ENCODE data around the gene KCNA4.
"Not testable (repeated sequence)": the region's sequence is repeated elsewhere in the genome, so short reads cannot be mapped to it uniquely, and the experiment has no call there.

Gene KCNA4

GRCh38 chr11:30045921-30046577, 29.2 kb upstream of the KCNA4 start:
- no peak overlapping the region for H2BK120ac ChIP-seq (ENCODE audit: low read depth, low read length)
- no peak overlapping the region for H3K27ac ChIP-seq (ENCODE audit: low read depth, low read length)
- DNase-seq = no peak
- H3K79me1 ChIP-seq (ENCODE audit: low read length) = no peaks in the 10 kb centered on the region
- no peak overlapping the region for H3K56ac ChIP-seq (ENCODE audit: low read length)
- no peak overlapping the region for H3K4me3 ChIP-seq (ENCODE audit: low read length)
- H3K4me2 ChIP-seq (ENCODE audit: low read length) = no peak overlapping the region
- H3K18ac ChIP-seq (ENCODE audit: low read length) = no peak overlapping the region
- no peaks in the 10 kb centered on the region for H3K4me1 ChIP-seq (ENCODE audit: control insufficient read depth, low read depth, low read length)
- H3K27me3 ChIP-seq (ENCODE audit: insufficient read depth, low read length, poor library complexity) = no peaks in the 10 kb centered on the region
- H3K4ac ChIP-seq (ENCODE audit: low read depth, low read length) = no peak overlapping the region
- H2BK15ac ChIP-seq (replicated peaks; ENCODE audit: low read depth) = no peak overlapping the region
- no peaks in the 10 kb centered on the region for H3K36me3 ChIP-seq (ENCODE audit: control insufficient read depth, insufficient read depth, low read length)
- no peak overlapping the region for H3K9ac ChIP-seq (ENCODE audit: low read length)
- WGBS (ENCODE audit: extremely low coverage, insufficient coverage, low lambda C conversion rate) = no CpG with 5 or more reads among the region's 7 CpGs
- H2AK5ac ChIP-seq (ENCODE audit: low read length) = no peak overlapping the region
- H3K79me2 ChIP-seq (ENCODE audit: control insufficient read depth, insufficient read depth, low read length) = no peaks in the 10 kb centered on the region
- no peak overlapping the region for H4K5ac ChIP-seq (ENCODE audit: low read length)
- H4K8ac ChIP-seq (ENCODE audit: low read depth, low read length) = no peak overlapping the region
- H3K23ac ChIP-seq (ENCODE audit: low read length) = no peak overlapping the region
- H2BK5ac ChIP-seq (ENCODE audit: low read length) = no peak overlapping the region

- WGBS (ENCODE audit: extremely low coverage, insufficient coverage, low lambda C conversion rate) = no CpG with 5 or more reads among the region's 6 CpGs
Observed at GRCh38 chr11:30045144-30045543, 28.3 kb upstream of the KCNA4 start.

GRCh38 chr11:30041171-30041570, 24.3 kb upstream of the KCNA4 start:
- no peak overlapping the region for H3K23ac ChIP-seq (ENCODE audit: low read length)
- no peak overlapping the region for H2BK120ac ChIP-seq (ENCODE audit: low read depth, low read length)
- H3K4ac ChIP-seq (ENCODE audit: low read depth, low read length) = no peak overlapping the region
- DNase-seq = no peak
- no peak overlapping the region for H3K56ac ChIP-seq (ENCODE audit: low read length)
- no peak overlapping the region for H3K4me2 ChIP-seq (ENCODE audit: low read length)
- H2AK5ac ChIP-seq (ENCODE audit: low read length) = no peak overlapping the region
- H3K18ac ChIP-seq (ENCODE audit: low read length) = no peak overlapping the region
- no peak overlapping the region for H3K9ac ChIP-seq (ENCODE audit: low read length)
- no peak overlapping the region for H4K8ac ChIP-seq (ENCODE audit: low read depth, low read length)
- WGBS (ENCODE audit: extremely low coverage, insufficient coverage, low lambda C conversion rate) = no CpG with 5 or more reads among the region's 14 CpGs
- no peaks in the 10 kb centered on the region for H3K36me3 ChIP-seq (ENCODE audit: control insufficient read depth, insufficient read depth, low read length)
- H2BK15ac ChIP-seq (replicated peaks; ENCODE audit: low read depth) = no peak overlapping the region
- no peak overlapping the region for H2BK5ac ChIP-seq (ENCODE audit: low read length)
- H3K79me1 ChIP-seq (ENCODE audit: low read length) = no peaks in the 10 kb centered on the region
- H4K5ac ChIP-seq (ENCODE audit: low read length) = no peak overlapping the region
- H3K4me1 ChIP-seq (ENCODE audit: control insufficient read depth, low read depth, low read length) = no peaks in the 10 kb centered on the region
- H3K27ac ChIP-seq (ENCODE audit: low read depth, low read length) = no peak overlapping the region
- H3K27me3 ChIP-seq (ENCODE audit: insufficient read depth, low read length, poor library complexity) = no peaks in the 10 kb centered on the region
- no peaks in the 10 kb centered on the region for H3K79me2 ChIP-seq (ENCODE audit: control insufficient read depth, insufficient read depth, low read length)
- no peak overlapping the region for H3K4me3 ChIP-seq (ENCODE audit: low read length)

More at GRCh38 chr11:30045144-30045543, 28.3 kb upstream of the KCNA4 start:
- Histone ChIP-seq H3K18ac (ENCODE audit: low read length) (no peak overlapping the region), H2AK5ac (ENCODE audit: low read length) (no peak overlapping the region), H3K4ac (ENCODE audit: low read depth, low read length) (no peak overlapping the region), H3K36me3 (ENCODE audit: control insufficient read depth, insufficient read depth, low read length) (no peaks in the 10 kb centered on the region), H3K27ac (ENCODE audit: low read depth, low read length) (no peak overlapping the region), H3K56ac (ENCODE audit: low read length) (no peak overlapping the region), H4K8ac (ENCODE audit: low read depth, low read length) (no peak overlapping the region), H3K79me1 (ENCODE audit: low read length) (no peaks in the 10 kb centered on the region), H3K27me3 (ENCODE audit: insufficient read depth, low read length, poor library complexity) (no peaks in the 10 kb centered on the region), H2BK120ac (ENCODE audit: low read depth, low read length) (no peak overlapping the region), H2BK15ac (replicated peaks; ENCODE audit: low read depth) (no peak overlapping the region), H4K5ac (ENCODE audit: low read length) (no peak overlapping the region), H3K4me3 (ENCODE audit: low read length) (no peak overlapping the region), H3K23ac (ENCODE audit: low read length) (no peak overlapping the region), H3K4me1 (ENCODE audit: control insufficient read depth, low read depth, low read length) (no peaks in the 10 kb centered on the region), H2BK5ac (ENCODE audit: low read length) (no peak overlapping the region), H3K9ac (ENCODE audit: low read length) (no peak overlapping the region), H3K79me2 (ENCODE audit: control insufficient read depth, insufficient read depth, low read length) (no peaks in the 10 kb centered on the region), H3K4me2 (ENCODE audit: low read length) (no peak overlapping the region)
- no peak for DNase-seq

- not testable (repeated sequence) for H2AK5ac ChIP-seq (ENCODE audit: low read length); H3K36me3 ChIP-seq (ENCODE audit: control insufficient read depth, insufficient read depth, low read length); H2BK120ac ChIP-seq (ENCODE audit: low read depth, low read length); H3K4me2 ChIP-seq (ENCODE audit: low read length); H3K4me1 ChIP-seq (ENCODE audit: control insufficient read depth, low read depth, low read length); H3K23ac ChIP-seq (ENCODE audit: low read length); H2BK15ac ChIP-seq (replicated peaks; ENCODE audit: low read depth); H4K8ac ChIP-seq (ENCODE audit: low read depth, low read length); H4K5ac ChIP-seq (ENCODE audit: low read length); H3K79me1 ChIP-seq (ENCODE audit: low read length); H3K56ac ChIP-seq (ENCODE audit: low read length); H2BK5ac ChIP-seq (ENCODE audit: low read length); H3K79me2 ChIP-seq (ENCODE audit: control insufficient read depth, insufficient read depth, low read length); H3K4ac ChIP-seq (ENCODE audit: low read depth, low read length); H3K27me3 ChIP-seq (ENCODE audit: insufficient read depth, low read length, poor library complexity); DNase-seq; H3K9ac ChIP-seq (ENCODE audit: low read length); H3K18ac ChIP-seq (ENCODE audit: low read length); H3K4me3 ChIP-seq (ENCODE audit: low read length); H3K27ac ChIP-seq (ENCODE audit: low read depth, low read length)
- WGBS (ENCODE audit: extremely low coverage, insufficient coverage, low lambda C conversion rate) = no CpG with 5 or more reads among the region's 4 CpGs
Observed at GRCh38 chr11:30034746-30035145, 17.9 kb upstream of the KCNA4 start.

- H4K5ac ChIP-seq (ENCODE audit: low read length); H3K27me3 ChIP-seq (ENCODE audit: insufficient read depth, low read length, poor library complexity); H2BK5ac ChIP-seq (ENCODE audit: low read length); H3K4ac ChIP-seq (ENCODE audit: low read depth, low read length); H3K36me3 ChIP-seq (ENCODE audit: control insufficient read depth, insufficient read depth, low read length); H3K4me1 ChIP-seq (ENCODE audit: control insufficient read depth, low read depth, low read length); H3K4me3 ChIP-seq (ENCODE audit: low read length); H3K4me2 ChIP-seq (ENCODE audit: low read length); DNase-seq; H2AK5ac ChIP-seq (ENCODE audit: low read length); H4K8ac ChIP-seq (ENCODE audit: low read depth, low read length); H3K79me2 ChIP-seq (ENCODE audit: control insufficient read depth, insufficient read depth, low read length); H3K9ac ChIP-seq (ENCODE audit: low read length); H2BK15ac ChIP-seq (replicated peaks; ENCODE audit: low read depth); H3K27ac ChIP-seq (ENCODE audit: low read depth, low read length); H3K79me1 ChIP-seq (ENCODE audit: low read length); H3K18ac ChIP-seq (ENCODE audit: low read length); H3K56ac ChIP-seq (ENCODE audit: low read length); H2BK120ac ChIP-seq (ENCODE audit: low read depth, low read length); H3K23ac ChIP-seq (ENCODE audit: low read length): not testable (repeated sequence)
Observed at GRCh38 chr11:30034166-30034565, 17.3 kb upstream of the KCNA4 start.
